Spleen (tissue), 11 donors: ENCODE data around the gene CLMN. TPM values are rescaled to one million over a fixed set of nuclear protein-coding genes. Genes with fewer than 3 reads are reported as not detected.
A peak's percentile ranks its signal among the peaks of the same experiment; 100 is the strongest.

Source experiments
- DNase-seq: peaks from one replicate; pipeline ENCODE4 v3.0.0-alpha.2; 2020
- H3K27ac ChIP-seq, 8 donors: fragments of 200-600 bp; sonication (generic) in 7 of 8; 1 replicate in 4 of 8; 2 replicates in 4 of 8; pipeline versions ENCODE4 v1.5.0 to v1.8.0; 2016 to 2021; ENCODE audit warnings: inconsistent platforms in 4 of 8, mild to moderate bottlenecking in 4 of 8, moderate library complexity in 1 of 8
- H3K27me3 ChIP-seq, 7 donors: fragments of 200-600 bp; sonication (generic) in 6 of 7; replicated peaks in 1 of 7; 1 replicate in 4 of 7; 2 replicates in 3 of 7; pipeline versions ENCODE4 v1.5.0 to v1.8.0; 2016 to 2021; ENCODE audit warnings: inconsistent platforms in 3 of 7, mild to moderate bottlenecking in 1 of 7
- H3K36me3 ChIP-seq, 6 donors: fragments of 200-600 bp; sonication (generic) in 5 of 6; 1 replicate in 4 of 6; 2 replicates in 2 of 6; pipeline versions ENCODE4 v1.5.0 to v1.8.0; 2016 to 2021; ENCODE audit warnings: inconsistent platforms in 2 of 6
- H3K4me1 ChIP-seq, 6 donors: fragments of 200-600 bp; sonication (generic) in 5 of 6; 1 replicate in 3 of 6; 2 replicates in 3 of 6; pipeline versions ENCODE4 v1.5.0 to v1.8.0; 2016 to 2021; ENCODE audit warnings: inconsistent platforms in 3 of 6
- H3K4me3 ChIP-seq, 8 donors: fragments of 200-600 bp; sonication (generic) in 7 of 8; 1 replicate in 4 of 8; 2 replicates in 4 of 8; pipeline versions ENCODE4 v1.5.0 to v1.8.0; 2016 to 2021; ENCODE audit warnings: inconsistent platforms in 4 of 8, mild to moderate bottlenecking in 4 of 8, moderate library complexity in 2 of 8
- H3K9me3 ChIP-seq, 8 donors: fragments of 200-600 bp; sonication (generic) in 7 of 8; 1 replicate in 4 of 8; 2 replicates in 4 of 8; pipeline versions ENCODE4 v1.5.0 to v1.8.0; 2016 to 2021; ENCODE audit warnings: inconsistent platforms in 4 of 8
- POLR2A ChIP-seq, 3 donors: fragments of 450-650 bp; IDR thresholded peaks; one replicate each; pipeline ENCODE4 v1.5.1; 2017; ENCODE audit warnings: antibody characterized with exemption in 3 of 3, mild to moderate bottlenecking in 1 of 3
- POLR2AphosphoS5 ChIP-seq, 3 donors: sonication (generic); formaldehyde crosslinking; IDR thresholded peaks; one replicate each; pipeline ENCODE4 v1.5.1; 2017; ENCODE audit warnings: antibody characterized with exemption in 3 of 3
- WGBS, 5 donors: extraction: QIAGEN DNeasy Blood & Tissue Kit in 3 of 5; methylation state at CpG; one replicate each; pipeline versions ENCODE4 v1.1.5 to v1.1.7; 2013 to 2018; 5-methylcytosine and 5-hydroxymethylcytosine counted together
- intact Hi-C: fragments of 100-400 bp; cut with DNase I; formaldehyde crosslinking; loops from one replicate; pipeline ENCODE4 v1.15.0; 2023; ENCODE audit warnings: low total_unique reads
- polyA plus RNA-seq, 3 donors: library from polyadenylated mRNA; stranded (reverse); fragments of 200-250 nt; gene quantifications; one replicate each; pipeline ENCODE4 v1.2.1, GENCODE V29; 2013
- total RNA-seq, 7 donors: library from RNA; depleted of rRNA in 3 of 7; stranded (reverse); fragments of >200 nt in 3 of 7; fragmentation: NEBNext Ultra II Directional in 4 of 7; extraction: Animal tissue kit (Norgen Biotek cat#: 25700) in 4 of 7; gene quantifications; one replicate each; pipeline versions ENCODE4 v1.1.0 to v1.2.1, GENCODE V29; 2016 to 2021
- TF ChIP-seq, protein P1 (sequence below), 11 experiments: fragments of 200-600 bp in 7 of 11; fragments of 450-650 bp in 4 of 11; sonication (generic) in 4 of 11; IDR thresholded peaks in 8 of 11; conservative IDR thresholded peaks in 3 of 11; 1 replicate in 7 of 11; 2 replicates in 4 of 11; pipeline versions ENCODE4 v1.4.0 to v1.8.0; 2016 to 2021; ENCODE audit warnings: antibody characterized with exemption in 11 of 11, inconsistent platforms in 4 of 11, mild to moderate bottlenecking in 1 of 11
- donor health status: healthy with polysubstance abuse.
- donor health status: DM: no; HTN: no; CAD: no; lungs with moderate emphysema.
- donor health status: DM: no; HTN: no; CAD: no.
- donor health status: Bipolar disorder and iron deficiency.
- donor health status: healthy.
- donor health status: DM: no; HTN: no; CAD: no.
- donor health status: DM: yes; HTN: yes; CAD: no.

CLMN gene
- total and polyA plus RNA-seq, 10 donors: 2.7 to 21.4 (median 14.8) TPM

- no peaks in the 10 kb centered on the region for H3K36me3 ChIP-seq
- no peak for DNase-seq
- TF ChIP-seq POLR2AphosphoS5 (IDR thresholded peaks at IDR 0.05): peak in 2 of 3 donors; percentile 11 to 55
- no peak for TF ChIP-seq POLR2A (IDR thresholded peaks at IDR 0.05)
- no peaks in the 10 kb centered on the region for H3K27me3 ChIP-seq
- H3K9me3 ChIP-seq: no peaks in the 10 kb centered on the region
- peak overlapping the region; percentile 3 to 77 (median 60) for H3K27ac ChIP-seq
- 59 to 72% (median 64%) methylated on average over 12 to 13 of the region's 13 CpGs for WGBS, 5 donors
- H3K4me1 ChIP-seq: peaks cover 0 to 31% (median 14%) of the 10 kb centered on the region in 6 donors
- peak overlapping the region in 3 of 8 donors; percentile 12 to 47 (median 21) for H3K4me3 ChIP-seq
- intact Hi-C loops: no loop called here
Measured at GRCh38 chr14:95327558-95328374, 8.1 kb upstream of the CLMN start.

- H3K36me3 ChIP-seq: no peaks in the 10 kb centered on the region
- 47 to 76% (median 68%) methylated on average over 3 of the region's 3 CpGs for WGBS, 5 donors
- H3K27ac ChIP-seq: peak overlapping the region in 6 of 8 donors; percentile 3 to 77 (median 69)
- no peaks in the 10 kb centered on the region for H3K9me3 ChIP-seq
- H3K4me3 ChIP-seq: peak overlapping the region in 2 of 8 donors; percentile 21 to 47
- H3K27me3 ChIP-seq: no peaks in the 10 kb centered on the region
- TF ChIP-seq POLR2A (IDR thresholded peaks at IDR 0.05): no peak
- TF ChIP-seq, protein P1, sequence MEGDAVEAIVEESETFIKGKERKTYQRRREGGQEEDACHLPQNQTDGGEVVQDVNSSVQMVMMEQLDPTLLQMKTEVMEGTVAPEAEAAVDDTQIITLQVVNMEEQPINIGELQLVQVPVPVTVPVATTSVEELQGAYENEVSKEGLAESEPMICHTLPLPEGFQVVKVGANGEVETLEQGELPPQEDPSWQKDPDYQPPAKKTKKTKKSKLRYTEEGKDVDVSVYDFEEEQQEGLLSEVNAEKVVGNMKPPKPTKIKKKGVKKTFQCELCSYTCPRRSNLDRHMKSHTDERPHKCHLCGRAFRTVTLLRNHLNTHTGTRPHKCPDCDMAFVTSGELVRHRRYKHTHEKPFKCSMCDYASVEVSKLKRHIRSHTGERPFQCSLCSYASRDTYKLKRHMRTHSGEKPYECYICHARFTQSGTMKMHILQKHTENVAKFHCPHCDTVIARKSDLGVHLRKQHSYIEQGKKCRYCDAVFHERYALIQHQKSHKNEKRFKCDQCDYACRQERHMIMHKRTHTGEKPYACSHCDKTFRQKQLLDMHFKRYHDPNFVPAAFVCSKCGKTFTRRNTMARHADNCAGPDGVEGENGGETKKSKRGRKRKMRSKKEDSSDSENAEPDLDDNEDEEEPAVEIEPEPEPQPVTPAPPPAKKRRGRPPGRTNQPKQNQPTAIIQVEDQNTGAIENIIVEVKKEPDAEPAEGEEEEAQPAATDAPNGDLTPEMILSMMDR (IDR thresholded peaks at IDR 0.05 in 8 of 11, conservative IDR thresholded peaks at IDR 0.05 in 3 of 11): no peak
- no peak for TF ChIP-seq POLR2AphosphoS5 (IDR thresholded peaks at IDR 0.05)
- DNase-seq: no peak
- H3K4me1 ChIP-seq: peaks cover 0 to 38% (median 14%) of the 10 kb centered on the region in 6 donors
- intact Hi-C loops: no loop called here
Measured at GRCh38 chr14:95326987-95327386, 7.3 kb upstream of the CLMN start.

DNA sequence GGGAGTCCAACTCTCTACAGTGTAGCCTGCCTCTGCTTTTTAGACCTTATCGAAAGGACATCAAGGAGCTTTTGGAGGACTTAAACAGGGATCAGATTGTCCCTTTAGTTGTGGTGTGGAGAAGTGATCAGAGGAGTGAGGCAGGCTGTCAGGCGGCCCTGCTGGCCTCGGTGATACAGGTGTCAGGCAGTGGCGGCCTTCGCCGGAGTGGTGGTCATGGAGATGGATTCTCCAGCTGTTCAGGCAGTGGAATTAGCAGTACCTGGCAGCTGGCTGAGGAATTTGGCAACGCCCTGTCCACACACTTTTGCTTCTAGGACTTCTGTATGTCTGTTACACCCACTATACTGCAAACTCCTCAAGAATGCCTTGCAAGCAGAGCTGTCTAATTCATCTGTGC, 4.2 kb upstream of the CLMN start:
- Histone ChIP-seq H3K4me1 (peaks cover 0 to 52% (median 23%) of the 10 kb centered on the region in 6 donors), H3K9me3 (no peaks in the 10 kb centered on the region), H3K27ac (no peak overlapping the region), H3K36me3 (no peaks in the 10 kb centered on the region), H3K4me3 (no peak overlapping the region), H3K27me3 (peaks cover 0 to 18% (median 0%) of the 10 kb centered on the region in 7 donors)
- DNase-seq: no peak
- TF ChIP-seq POLR2AphosphoS5 (IDR thresholded peaks at IDR 0.05): no peak
- TF ChIP-seq, protein P1 (IDR thresholded peaks at IDR 0.05 in 8 of 11, conservative IDR thresholded peaks at IDR 0.05 in 3 of 11): no peak
- no peak for TF ChIP-seq POLR2A (IDR thresholded peaks at IDR 0.05)
- intact Hi-C loops: no loop called here
- 87 to 97% (median 92%) methylated on average over 4 to 7 of the region's 7 CpGs for WGBS, 5 donors

DNA sequence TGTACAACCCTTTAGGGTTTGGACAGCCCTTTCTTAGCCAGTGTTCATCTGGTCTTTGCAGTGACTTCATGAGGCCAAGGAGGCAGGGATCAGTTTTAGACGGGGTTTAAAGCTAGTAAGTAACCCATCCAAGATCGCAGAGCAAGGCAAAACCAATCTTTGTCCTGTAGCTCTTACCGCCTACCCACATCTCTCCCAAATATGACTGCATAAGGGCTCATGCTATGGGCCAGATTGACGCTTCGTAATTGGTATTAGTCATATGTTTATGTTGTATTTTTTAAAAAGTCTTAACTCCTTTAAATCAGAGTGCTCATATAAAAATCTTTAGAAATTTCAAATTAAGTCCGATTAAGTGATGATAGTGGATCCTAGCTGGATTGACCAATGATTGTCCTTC, 3.7 kb upstream of the CLMN start:
- Histone ChIP-seq H3K27ac (no peak overlapping the region), H3K36me3 (no peaks in the 10 kb centered on the region), H3K4me1 (peaks cover 3 to 52% (median 28%) of the 10 kb centered on the region in 6 donors), H3K27me3 (peaks cover 0 to 24% (median 0%) of the 10 kb centered on the region in 7 donors), H3K4me3 (no peak overlapping the region), H3K9me3 (no peaks in the 10 kb centered on the region)
- TF ChIP-seq POLR2AphosphoS5 (IDR thresholded peaks at IDR 0.05): no peak
- TF ChIP-seq, protein P1 (IDR thresholded peaks at IDR 0.05 in 8 of 11, conservative IDR thresholded peaks at IDR 0.05 in 3 of 11): no peak
- TF ChIP-seq POLR2A (IDR thresholded peaks at IDR 0.05): no peak
- intact Hi-C loops: no loop called here
- WGBS, 5 donors: 88 to 92% (median 90%) methylated on average over 6 of the region's 6 CpGs
- no peak for DNase-seq
